ENCODE results near the gene WDSUB1.

Gene WDSUB1

GRCh38 chr2:159219394-159219998 is 67.0 kb downstream of the WDSUB1 start:
- H3K9me3 ChIP-seq (ENCODE audit: insufficient read depth, low read depth, low read length), result no peaks in the 10 kb centered on the region
- no peaks in the 10 kb centered on the region for H3K36me3 ChIP-seq (ENCODE audit: insufficient read depth, low read length)
- peaks cover 19% of the 10 kb centered on the region for H3K27me3 ChIP-seq (ENCODE audit: insufficient read depth, low read length)
- no peak overlapping the region for H3K9ac ChIP-seq (ENCODE audit: low read depth, low read length)
- H3K4me1 ChIP-seq (ENCODE audit: insufficient read depth, low read length), result no peaks in the 10 kb centered on the region
- no peak overlapping the region for H3K4me3 ChIP-seq (ENCODE audit: low read length)
- WGBS, result 97% methylated on average over 8 of the region's 8 CpGs
- H3K27ac ChIP-seq (ENCODE audit: low read depth, low read length), result no peak overlapping the region

GRCh38 chr2:159218389-159218788 is 68.1 kb downstream of the WDSUB1 start:
- no peak overlapping the region for H3K27ac ChIP-seq (ENCODE audit: low read depth, low read length)
- H3K9ac ChIP-seq (ENCODE audit: low read depth, low read length), result no peak overlapping the region
- no peaks in the 10 kb centered on the region for H3K36me3 ChIP-seq (ENCODE audit: insufficient read depth, low read length)
- peaks cover 30% of the 10 kb centered on the region for H3K27me3 ChIP-seq (ENCODE audit: insufficient read depth, low read length)
- no peaks in the 10 kb centered on the region for H3K9me3 ChIP-seq (ENCODE audit: insufficient read depth, low read depth, low read length)
- 95% methylated on average over 6 of the region's 6 CpGs for WGBS
- no peak overlapping the region for H3K4me3 ChIP-seq (ENCODE audit: low read length)
- no peaks in the 10 kb centered on the region for H3K4me1 ChIP-seq (ENCODE audit: insufficient read depth, low read length)

DNA sequence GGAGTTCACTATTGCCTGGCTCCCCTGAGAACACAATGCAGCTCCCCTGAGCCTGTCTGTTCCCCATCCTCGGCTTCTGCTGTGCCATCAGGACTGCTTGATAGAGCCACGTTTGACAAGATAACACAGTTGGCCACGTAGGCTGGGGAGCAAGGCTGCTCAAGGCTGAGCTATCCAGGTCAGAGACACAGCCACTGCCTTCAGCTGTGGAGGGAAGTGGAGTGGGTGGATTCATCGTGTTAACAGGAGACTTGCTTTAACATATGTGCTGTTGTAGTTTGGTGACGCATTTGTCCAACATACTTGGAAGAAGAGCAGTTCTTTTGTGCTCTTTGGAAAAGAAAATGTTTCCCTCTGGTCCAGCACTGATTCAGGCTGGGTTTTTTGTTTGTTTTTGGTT is 68.8 kb downstream of the WDSUB1 start:
- no peaks in the 10 kb centered on the region for H3K9me3 ChIP-seq (ENCODE audit: insufficient read depth, low read depth, low read length)
- H3K36me3 ChIP-seq (ENCODE audit: insufficient read depth, low read length), result no peaks in the 10 kb centered on the region
- no peak overlapping the region for H3K4me3 ChIP-seq (ENCODE audit: low read length)
- no peak overlapping the region for H3K27ac ChIP-seq (ENCODE audit: low read depth, low read length)
- WGBS, result 92% methylated on average over 5 of the region's 5 CpGs
- H3K27me3 ChIP-seq (ENCODE audit: insufficient read depth, low read length), result peaks cover 37% of the 10 kb centered on the region
- no peaks in the 10 kb centered on the region for H3K4me1 ChIP-seq (ENCODE audit: insufficient read depth, low read length)
- no peak overlapping the region for H3K9ac ChIP-seq (ENCODE audit: low read depth, low read length)

- no peak overlapping the region for H3K27ac ChIP-seq (ENCODE audit: low read depth, low read length)
- peaks cover 12% of the 10 kb centered on the region for H3K4me1 ChIP-seq (ENCODE audit: insufficient read depth, low read length)
- H3K4me3 ChIP-seq (ENCODE audit: low read length), result no peak overlapping the region
- peaks cover 53% of the 10 kb centered on the region for H3K27me3 ChIP-seq (ENCODE audit: insufficient read depth, low read length)
- no peaks in the 10 kb centered on the region for H3K36me3 ChIP-seq (ENCODE audit: insufficient read depth, low read length)
- H3K9me3 ChIP-seq (ENCODE audit: insufficient read depth, low read depth, low read length), result no peaks in the 10 kb centered on the region
- H3K9ac ChIP-seq (ENCODE audit: low read depth, low read length), result no peak overlapping the region
- 95% methylated on average over 7 of the region's 7 CpGs for WGBS
Measured at GRCh38 chr2:159215116-159215515, 71.4 kb downstream of the WDSUB1 start.

GRCh38 chr2:159214325-159214865 is 72.1 kb downstream of the WDSUB1 start:
- Histone ChIP-seq H3K9ac (ENCODE audit: low read depth, low read length) (no peak overlapping the region), H3K4me1 (ENCODE audit: insufficient read depth, low read length) (peaks cover 12% of the 10 kb centered on the region), H3K36me3 (ENCODE audit: insufficient read depth, low read length) (no peaks in the 10 kb centered on the region), H3K27ac (ENCODE audit: low read depth, low read length) (no peak overlapping the region), H3K4me3 (ENCODE audit: low read length) (no peak overlapping the region), H3K9me3 (ENCODE audit: insufficient read depth, low read depth, low read length) (no peaks in the 10 kb centered on the region), H3K27me3 (ENCODE audit: insufficient read depth, low read length) (peaks cover 60% of the 10 kb centered on the region)
- 92% methylated on average over 3 of the region's 3 CpGs for WGBS

DNA sequence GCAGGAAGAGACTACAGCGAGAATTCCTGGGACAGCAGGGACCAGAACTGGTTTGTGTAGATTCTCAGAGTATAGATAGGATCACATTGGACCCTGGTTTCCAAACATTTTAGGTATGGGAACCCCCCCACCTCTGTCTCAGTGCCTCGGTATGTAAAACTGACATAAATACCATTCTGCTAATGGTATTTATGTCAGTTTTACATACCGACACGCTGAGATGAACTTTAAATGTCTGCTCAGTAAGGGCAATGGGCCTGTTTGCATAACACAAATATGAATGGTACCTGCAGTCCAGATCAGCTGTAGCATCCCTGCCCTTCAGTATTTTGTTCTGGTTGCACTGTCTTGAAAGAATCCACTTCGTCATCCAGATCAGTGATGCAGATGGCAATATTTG is 73.2 kb downstream of the WDSUB1 start:
- no peaks in the 10 kb centered on the region for H3K36me3 ChIP-seq (ENCODE audit: insufficient read depth, low read length)
- H3K4me1 ChIP-seq (ENCODE audit: insufficient read depth, low read length), result peaks cover 12% of the 10 kb centered on the region
- H3K4me3 ChIP-seq (ENCODE audit: low read length), result no peak overlapping the region
- H3K9ac ChIP-seq (ENCODE audit: low read depth, low read length), result no peak overlapping the region
- no peak overlapping the region for H3K27ac ChIP-seq (ENCODE audit: low read depth, low read length)
- 90% methylated on average over 5 of the region's 5 CpGs for WGBS
- H3K9me3 ChIP-seq (ENCODE audit: insufficient read depth, low read depth, low read length), result no peaks in the 10 kb centered on the region
- peaks cover 71% of the 10 kb centered on the region for H3K27me3 ChIP-seq (ENCODE audit: insufficient read depth, low read length)

GRCh38 chr2:159211447-159212396 is 74.8 kb downstream of the WDSUB1 start:
- peak overlapping the region; percentile 85 for H3K27ac ChIP-seq (ENCODE audit: low read depth, low read length)
- WGBS, result 16% methylated on average over 14 of the region's 14 CpGs
- peaks cover 76% of the 10 kb centered on the region for H3K27me3 ChIP-seq (ENCODE audit: insufficient read depth, low read length)
- no peak overlapping the region for H3K9ac ChIP-seq (ENCODE audit: low read depth, low read length)
- peaks cover 12% of the 10 kb centered on the region for H3K4me1 ChIP-seq (ENCODE audit: insufficient read depth, low read length)
- H3K9me3 ChIP-seq (ENCODE audit: insufficient read depth, low read depth, low read length), result no peaks in the 10 kb centered on the region
- peak overlapping the region; percentile 13; the same call in 1 of the 2 replicates for H3K4me3 ChIP-seq (ENCODE audit: low read length)
- H3K36me3 ChIP-seq (ENCODE audit: insufficient read depth, low read length), result no peaks in the 10 kb centered on the region

DNA sequence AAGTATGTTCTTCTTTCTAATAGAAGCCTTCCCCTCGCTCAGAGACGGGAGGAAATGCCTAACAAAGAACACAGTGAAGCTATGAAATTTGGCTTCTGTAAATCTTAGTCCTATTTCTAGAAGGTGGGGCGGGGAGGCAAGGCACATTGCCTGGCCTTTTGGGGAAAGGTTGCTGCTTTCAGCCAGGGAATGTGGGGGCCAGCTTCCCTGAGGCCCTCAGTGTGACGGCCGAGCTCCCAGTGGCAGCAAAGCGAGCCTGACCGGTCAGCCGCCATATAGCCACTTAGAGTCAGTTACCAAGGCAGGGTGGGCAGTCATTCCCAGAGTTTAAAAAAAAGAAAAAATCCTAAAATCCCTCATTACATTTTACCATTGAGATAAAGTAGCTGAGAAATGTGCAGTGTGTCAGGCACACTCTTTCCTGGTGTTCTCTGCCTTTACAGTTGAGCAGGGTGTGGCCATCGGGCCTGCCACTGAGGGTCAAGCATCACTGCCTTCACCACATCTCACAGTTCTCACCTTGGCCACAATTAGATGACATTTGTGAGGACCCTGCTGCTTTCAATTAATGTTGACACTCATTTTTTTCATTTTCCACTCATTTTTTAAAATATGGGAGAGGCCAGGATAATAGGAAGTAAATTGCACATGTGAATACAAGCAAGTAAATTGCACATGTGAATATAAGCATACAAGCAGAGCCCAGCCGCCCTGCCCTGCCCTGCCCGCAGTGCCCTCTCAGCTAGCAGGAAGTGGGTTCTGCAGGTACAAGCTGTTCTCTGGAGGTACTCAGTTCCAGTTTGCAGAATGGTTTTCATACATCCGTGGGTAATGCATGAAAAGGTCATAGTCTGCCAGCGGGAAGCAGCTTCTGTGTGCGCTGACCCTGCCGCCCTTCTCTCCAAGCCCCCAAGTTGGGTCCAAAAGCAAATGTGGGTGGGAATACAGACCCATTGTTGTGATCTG is 76.9 kb downstream of the WDSUB1 start:
- Histone ChIP-seq H3K36me3 (ENCODE audit: insufficient read depth, low read length) (no peaks in the 10 kb centered on the region), H3K4me1 (ENCODE audit: insufficient read depth, low read length) (peaks cover 12% of the 10 kb centered on the region)
- 92% methylated on average over 15 of the region's 15 CpGs for WGBS

GRCh38 chr2:159208438-159208837 is 78.1 kb downstream of the WDSUB1 start:
- peaks cover 47% of the 10 kb centered on the region for H3K27me3 ChIP-seq (ENCODE audit: insufficient read depth, low read length)
- H3K9me3 ChIP-seq (ENCODE audit: insufficient read depth, low read depth, low read length), result no peaks in the 10 kb centered on the region
- H3K4me3 ChIP-seq (ENCODE audit: low read length), result no peak overlapping the region
- peaks cover 12% of the 10 kb centered on the region for H3K4me1 ChIP-seq (ENCODE audit: insufficient read depth, low read length)
- WGBS, result 90% methylated on average over 5 of the region's 5 CpGs
- no peaks in the 10 kb centered on the region for H3K36me3 ChIP-seq (ENCODE audit: insufficient read depth, low read length)
- no peak overlapping the region for H3K27ac ChIP-seq (ENCODE audit: low read depth, low read length)
- no peak overlapping the region for H3K9ac ChIP-seq (ENCODE audit: low read depth, low read length)

More for the DNA sequence above, 76.9 kb downstream of the WDSUB1 start:
- Histone ChIP-seq H3K27me3 (ENCODE audit: insufficient read depth, low read length) (peaks cover 58% of the 10 kb centered on the region), H3K27ac (ENCODE audit: low read depth, low read length) (no peak overlapping the region), H3K4me3 (ENCODE audit: low read length) (no peak overlapping the region), H3K9ac (ENCODE audit: low read depth, low read length) (no peak overlapping the region), H3K9me3 (ENCODE audit: insufficient read depth, low read depth, low read length) (no peaks in the 10 kb centered on the region)

- WGBS, result 98% methylated on average over 6 of the region's 6 CpGs
- Histone ChIP-seq H3K9me3 (ENCODE audit: insufficient read depth, low read depth, low read length) (no peaks in the 10 kb centered on the region), H3K4me3 (ENCODE audit: low read length) (no peak overlapping the region)
Measured at GRCh38 chr2:159206736-159207380, 79.6 kb downstream of the WDSUB1 start.

More at GRCh38 chr2:159206736-159207380, 79.6 kb downstream of the WDSUB1 start:
- Histone ChIP-seq H3K27me3 (ENCODE audit: insufficient read depth, low read length) (peaks cover 33% of the 10 kb centered on the region), H3K4me1 (ENCODE audit: insufficient read depth, low read length) (peaks cover 4% of the 10 kb centered on the region), H3K36me3 (ENCODE audit: insufficient read depth, low read length) (no peaks in the 10 kb centered on the region), H3K27ac (ENCODE audit: low read depth, low read length) (no peak overlapping the region), H3K9ac (ENCODE audit: low read depth, low read length) (no peak overlapping the region)
